ENCODE data around the gene PPP1CA.

Gene PPP1CA

DNA sequence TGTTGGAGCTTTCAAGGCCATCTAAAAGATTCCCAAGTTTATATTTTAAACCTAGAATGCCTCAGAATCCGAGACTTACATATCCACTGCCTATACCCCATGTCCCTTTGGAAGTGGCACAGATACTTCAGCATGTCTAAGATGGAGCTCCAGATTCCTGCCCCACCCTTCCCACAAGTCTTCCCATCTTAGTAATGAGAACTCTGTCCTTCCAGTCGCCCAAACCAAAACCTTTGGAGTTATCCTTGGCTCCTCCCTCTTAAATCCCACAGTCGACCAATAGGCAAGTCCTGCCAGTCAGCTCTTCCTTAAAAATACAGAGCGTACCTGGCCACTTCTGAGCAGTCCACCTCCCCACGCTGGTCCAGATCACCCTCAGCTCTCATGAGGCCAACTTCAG lies 52.6 kb downstream of the PPP1CA start:
- FAIRE-seq: no peak
